ENCODE results near the gene NMNAT2. TPM values are rescaled to one million over a fixed set of nuclear protein-coding genes. Genes with fewer than 3 reads are reported as not detected.

The NMNAT2 gene
- total RNA-seq, 1 experiment from 2014 or later, result 8.8 TPM

DNA sequence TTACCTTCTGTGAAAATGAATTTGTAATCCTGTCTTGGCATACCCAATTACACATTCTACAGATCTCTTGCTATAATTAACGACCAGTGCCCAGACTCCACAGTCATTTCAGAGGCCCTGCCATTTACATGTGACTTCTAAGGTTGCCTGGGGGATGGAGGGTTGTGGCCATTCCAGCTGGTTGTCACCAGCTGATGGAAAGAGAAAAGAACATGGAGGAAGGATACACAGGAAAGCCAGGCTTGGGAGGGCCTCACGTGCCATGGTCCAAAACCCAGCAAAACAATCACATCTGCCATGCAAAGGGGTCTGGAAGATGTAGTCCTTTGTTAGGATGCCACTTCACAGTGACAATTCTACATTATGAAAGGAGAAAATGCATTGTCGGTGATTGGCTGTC, 172.8 kb downstream of the NMNAT2 start:
- Mint-ChIP-seq H3K4me3 (no peak overlapping the region), H3K27ac (no peak overlapping the region), H3K27me3 (ENCODE audit: low read depth) (no peaks in the 10 kb centered on the region), H3K4me1 (peaks cover 11% of the 10 kb centered on the region), H3K9me3 (0 out of 2 replicates have a peak, but pooled peaks cover 5% of the 10 kb centered on the region), H3K36me3 (no peaks in the 10 kb centered on the region)
- ChIA-PET POLR2A (no interaction called here), CTCF (interaction anchor here (3.8 kb wide), 1 partner anchor 10 kb away, joined by 24 read pairs; no protein-coding TSS in a partner anchor)
- ATAC-seq, result no peak
- TF ChIP-seq JUN (CRISPR knock-in tag; IDR thresholded peaks at IDR 0.05) (no peak), CBFB (CRISPR knock-in tag; IDR thresholded peaks at IDR 0.05; ENCODE audit: low read depth) (no peak), NR2C2 (CRISPR knock-in tag; IDR thresholded peaks at IDR 0.05) (no peak)
- no peak for DNase-seq (ENCODE audit: low spot score)

DNA sequence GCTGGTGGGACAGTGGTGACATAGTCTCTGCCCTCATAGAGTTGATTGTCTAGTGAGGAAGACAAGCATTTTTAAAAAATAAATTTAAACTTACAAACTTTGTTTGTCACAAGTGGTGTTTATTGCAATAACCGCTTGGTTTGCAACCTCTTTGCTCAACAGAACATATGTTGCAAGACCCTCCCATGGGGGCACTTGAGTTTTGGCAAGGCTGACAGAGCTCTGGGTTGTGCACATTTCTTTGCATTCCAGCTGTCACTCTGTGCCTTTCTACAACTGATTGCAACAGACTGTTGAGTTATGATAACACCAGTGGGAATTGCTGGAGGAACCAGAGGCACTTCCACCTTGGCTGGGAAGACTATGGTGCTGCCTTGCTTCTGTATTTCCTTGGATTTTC, 173.7 kb downstream of the NMNAT2 start:
- CTCF ChIA-PET, result no interaction called here

More for the DNA sequence above, 173.7 kb downstream of the NMNAT2 start:
- ATAC-seq, result no peak
- Mint-ChIP-seq H3K4me3 (no peak overlapping the region), H3K4me1 (peaks cover 11% of the 10 kb centered on the region), H3K27me3 (ENCODE audit: low read depth) (no peaks in the 10 kb centered on the region), H3K36me3 (no peaks in the 10 kb centered on the region), H3K9me3 (no peaks in the 10 kb centered on the region), H3K27ac (no peak overlapping the region)
- no peak for TF ChIP-seq CREM (CRISPR knock-in tag; IDR thresholded peaks at IDR 0.05)
- TF ChIP-seq FOXK1 (CRISPR knock-in tag; IDR thresholded peaks at IDR 0.05), result no peak
- no peak for TF ChIP-seq RELA (CRISPR knock-in tag; IDR thresholded peaks at IDR 0.05; ENCODE audit: borderline replicate concordance)
- TF ChIP-seq MXD4 (CRISPR knock-in tag; IDR thresholded peaks at IDR 0.05; ENCODE audit: borderline replicate concordance), result no peak
- TF ChIP-seq ZNF317 (CRISPR knock-in tag; IDR thresholded peaks at IDR 0.05; ENCODE audit: borderline replicate concordance, low read depth), result no peak
- no peak for TF ChIP-seq TP53 (CRISPR knock-in tag; IDR thresholded peaks at IDR 0.05)
- no peak for TF ChIP-seq NFATC4 (CRISPR knock-in tag; IDR thresholded peaks at IDR 0.05)
- TF ChIP-seq ELF4 (CRISPR knock-in tag; IDR thresholded peaks at IDR 0.05; ENCODE audit: low read depth), result no peak
- TF ChIP-seq FOXP1 (CRISPR knock-in tag; IDR thresholded peaks at IDR 0.05; ENCODE audit: borderline replicate concordance), result no peak
- TF ChIP-seq, protein P1, sequence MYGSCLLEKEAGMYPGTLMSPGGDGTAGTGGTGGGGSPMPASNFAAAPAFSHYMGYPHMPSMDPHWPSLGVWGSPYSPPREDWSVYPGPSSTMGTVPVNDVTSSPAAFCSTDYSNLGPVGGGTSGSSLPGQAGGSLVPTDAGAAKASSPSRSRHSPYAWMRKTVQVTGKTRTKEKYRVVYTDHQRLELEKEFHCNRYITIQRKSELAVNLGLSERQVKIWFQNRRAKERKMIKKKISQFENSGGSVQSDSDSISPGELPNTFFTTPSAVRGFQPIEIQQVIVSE (CRISPR knock-in tag; IDR thresholded peaks at IDR 0.05; ENCODE audit: borderline replicate concordance), result no peak
- TF ChIP-seq, protein P2, sequence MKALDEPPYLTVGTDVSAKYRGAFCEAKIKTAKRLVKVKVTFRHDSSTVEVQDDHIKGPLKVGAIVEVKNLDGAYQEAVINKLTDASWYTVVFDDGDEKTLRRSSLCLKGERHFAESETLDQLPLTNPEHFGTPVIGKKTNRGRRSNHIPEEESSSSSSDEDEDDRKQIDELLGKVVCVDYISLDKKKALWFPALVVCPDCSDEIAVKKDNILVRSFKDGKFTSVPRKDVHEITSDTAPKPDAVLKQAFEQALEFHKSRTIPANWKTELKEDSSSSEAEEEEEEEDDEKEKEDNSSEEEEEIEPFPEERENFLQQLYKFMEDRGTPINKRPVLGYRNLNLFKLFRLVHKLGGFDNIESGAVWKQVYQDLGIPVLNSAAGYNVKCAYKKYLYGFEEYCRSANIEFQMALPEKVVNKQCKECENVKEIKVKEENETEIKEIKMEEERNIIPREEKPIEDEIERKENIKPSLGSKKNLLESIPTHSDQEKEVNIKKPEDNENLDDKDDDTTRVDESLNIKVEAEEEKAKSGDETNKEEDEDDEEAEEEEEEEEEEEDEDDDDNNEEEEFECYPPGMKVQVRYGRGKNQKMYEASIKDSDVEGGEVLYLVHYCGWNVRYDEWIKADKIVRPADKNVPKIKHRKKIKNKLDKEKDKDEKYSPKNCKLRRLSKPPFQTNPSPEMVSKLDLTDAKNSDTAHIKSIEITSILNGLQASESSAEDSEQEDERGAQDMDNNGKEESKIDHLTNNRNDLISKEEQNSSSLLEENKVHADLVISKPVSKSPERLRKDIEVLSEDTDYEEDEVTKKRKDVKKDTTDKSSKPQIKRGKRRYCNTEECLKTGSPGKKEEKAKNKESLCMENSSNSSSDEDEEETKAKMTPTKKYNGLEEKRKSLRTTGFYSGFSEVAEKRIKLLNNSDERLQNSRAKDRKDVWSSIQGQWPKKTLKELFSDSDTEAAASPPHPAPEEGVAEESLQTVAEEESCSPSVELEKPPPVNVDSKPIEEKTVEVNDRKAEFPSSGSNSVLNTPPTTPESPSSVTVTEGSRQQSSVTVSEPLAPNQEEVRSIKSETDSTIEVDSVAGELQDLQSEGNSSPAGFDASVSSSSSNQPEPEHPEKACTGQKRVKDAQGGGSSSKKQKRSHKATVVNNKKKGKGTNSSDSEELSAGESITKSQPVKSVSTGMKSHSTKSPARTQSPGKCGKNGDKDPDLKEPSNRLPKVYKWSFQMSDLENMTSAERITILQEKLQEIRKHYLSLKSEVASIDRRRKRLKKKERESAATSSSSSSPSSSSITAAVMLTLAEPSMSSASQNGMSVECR (CRISPR knock-in tag; IDR thresholded peaks at IDR 0.05; ENCODE audit: borderline replicate concordance), result no peak
- no peak for TF ChIP-seq ZNF423 (CRISPR knock-in tag; IDR thresholded peaks at IDR 0.05)
- no peak for TF ChIP-seq FOXJ3 (CRISPR knock-in tag; IDR thresholded peaks at IDR 0.05; ENCODE audit: borderline replicate concordance)
- TF ChIP-seq, protein P3, sequence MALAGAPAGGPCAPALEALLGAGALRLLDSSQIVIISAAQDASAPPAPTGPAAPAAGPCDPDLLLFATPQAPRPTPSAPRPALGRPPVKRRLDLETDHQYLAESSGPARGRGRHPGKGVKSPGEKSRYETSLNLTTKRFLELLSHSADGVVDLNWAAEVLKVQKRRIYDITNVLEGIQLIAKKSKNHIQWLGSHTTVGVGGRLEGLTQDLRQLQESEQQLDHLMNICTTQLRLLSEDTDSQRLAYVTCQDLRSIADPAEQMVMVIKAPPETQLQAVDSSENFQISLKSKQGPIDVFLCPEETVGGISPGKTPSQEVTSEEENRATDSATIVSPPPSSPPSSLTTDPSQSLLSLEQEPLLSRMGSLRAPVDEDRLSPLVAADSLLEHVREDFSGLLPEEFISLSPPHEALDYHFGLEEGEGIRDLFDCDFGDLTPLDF (CRISPR knock-in tag; IDR thresholded peaks at IDR 0.05), result no peak
- TF ChIP-seq SOX15 (CRISPR knock-in tag; IDR thresholded peaks at IDR 0.05), result no peak
- no peak for TF ChIP-seq JAZF1 (CRISPR knock-in tag; IDR thresholded peaks at IDR 0.05)
- TF ChIP-seq, protein P4, sequence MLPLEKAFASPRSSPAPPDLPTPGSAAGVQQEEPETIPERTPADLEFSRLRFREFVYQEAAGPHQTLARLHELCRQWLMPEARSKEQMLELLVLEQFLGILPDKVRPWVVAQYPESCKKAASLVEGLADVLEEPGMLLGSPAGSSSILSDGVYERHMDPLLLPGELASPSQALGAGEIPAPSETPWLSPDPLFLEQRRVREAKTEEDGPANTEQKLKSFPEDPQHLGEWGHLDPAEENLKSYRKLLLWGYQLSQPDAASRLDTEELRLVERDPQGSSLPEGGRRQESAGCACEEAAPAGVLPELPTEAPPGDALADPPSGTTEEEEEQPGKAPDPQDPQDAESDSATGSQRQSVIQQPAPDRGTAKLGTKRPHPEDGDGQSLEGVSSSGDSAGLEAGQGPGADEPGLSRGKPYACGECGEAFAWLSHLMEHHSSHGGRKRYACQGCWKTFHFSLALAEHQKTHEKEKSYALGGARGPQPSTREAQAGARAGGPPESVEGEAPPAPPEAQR (CRISPR knock-in tag; IDR thresholded peaks at IDR 0.05), result no peak
- no peak for DNase-seq (ENCODE audit: low spot score)
- POLR2A ChIA-PET, result no interaction called here
